Endothelial cell of umbilical vein (primary cell): Measurements from ENCODE around the gene TLX1. TPM values are rescaled to one million over a fixed set of nuclear protein-coding genes. Genes with fewer than 3 reads are reported as not detected.

ENCODE experiments used
- polyA plus RNA-seq, 4 experiments: library from polyadenylated mRNA; depleted of rRNA in 3 of 4; stranded (reverse) in 3 of 4; unstranded in 1 of 4; fragments of >200 nt; gene quantifications; 2 replicates each; pipeline versions ENCODE4 v1.2.1 to v1.2.3, GENCODE V29; 2011 to 2012; ENCODE audit warnings: missing spikeins in 1 of 4
- total RNA-seq: library from RNA; stranded (reverse); gene quantifications from 2 replicates; pipeline ENCODE4 v1.2.3, GENCODE V29; 2021

The TLX1 gene
- total and polyA plus RNA-seq, 2 donors (not counting 3 experiments of a cell fraction or from before 2014, with no cell fraction given) = not detected

Other genes starting within 250 kb of the TLX1 start
- gene SLF2, start 218.3 kb upstream of the TLX1 start, total RNA-seq = 28.0 and 35.5 TPM in 2 replicates
- 6.7 and 7.5 TPM in 2 replicates for gene SLF2, start 218.3 kb upstream of the TLX1 start, polyA plus RNA-seq
- 6.0 and 6.7 TPM in 2 replicates for gene SEMA4G, start 161.8 kb upstream of the TLX1 start, total RNA-seq
- 10.4 and 12.7 TPM in 2 replicates for gene SEMA4G, start 161.8 kb upstream of the TLX1 start, polyA plus RNA-seq
- gene MRPL43, start 143.8 kb upstream of the TLX1 start, total RNA-seq = 75.0 and 77.3 TPM in 2 replicates
- gene MRPL43, start 143.8 kb upstream of the TLX1 start, polyA plus RNA-seq = 144 and 204 TPM in 2 replicates
- gene TWNK, start 143.8 kb upstream of the TLX1 start, total RNA-seq = 10.9 and 12.3 TPM in 2 replicates
- gene TWNK, start 143.8 kb upstream of the TLX1 start, polyA plus RNA-seq = 4.3 and 5.6 TPM in 2 replicates
- 63.7 and 70.8 TPM in 2 replicates for gene LZTS2, start 131.5 kb upstream of the TLX1 start, total RNA-seq
- gene LZTS2, start 131.5 kb upstream of the TLX1 start, polyA plus RNA-seq = 79.5 and 93.2 TPM in 2 replicates
- gene PDZD7, start 100.2 kb upstream of the TLX1 start, total RNA-seq = 0.55 and 1.6 TPM in 2 replicates
- gene PDZD7, start 100.2 kb upstream of the TLX1 start, polyA plus RNA-seq = 0.41 and 0.92 TPM in 2 replicates
- 79.6 and 83.1 TPM in 2 replicates for gene SFXN3, start 100.1 kb upstream of the TLX1 start, total RNA-seq
- 117 and 125 TPM in 2 replicates for gene SFXN3, start 100.1 kb upstream of the TLX1 start, polyA plus RNA-seq
- 2.9 and 3.3 TPM in 2 replicates for gene KAZALD1, start 69.3 kb upstream of the TLX1 start, total RNA-seq
- gene KAZALD1, start 69.3 kb upstream of the TLX1 start, polyA plus RNA-seq = 3.0 TPM in 2 replicates
- gene LBX1, start 98.2 kb downstream of the TLX1 start, total RNA-seq = not detected in 2 replicates
- gene LBX1, start 98.2 kb downstream of the TLX1 start, polyA plus RNA-seq = not detected in 2 replicates
- gene BTRC, start 222.9 kb downstream of the TLX1 start, total RNA-seq = 18.5 and 19.7 TPM in 2 replicates
- 10.0 and 11.6 TPM in 2 replicates for gene BTRC, start 222.9 kb downstream of the TLX1 start, polyA plus RNA-seq